Parathyroid adenoma (tissue), 2 donors: ENCODE measurements around the gene SRGAP1.

Experiments
- H2AFZ ChIP-seq: fragments of 300-600 bp; sonication (generic); one replicate; pipeline ENCODE4 v1.7.0; 2017; ENCODE audit warnings: antibody characterized with exemption, mild to moderate bottlenecking
- H3K27ac ChIP-seq: fragments of 300-600 bp; sonication (generic); one replicate; pipeline ENCODE4 v1.7.0; 2017
- H3K27me3 ChIP-seq: fragments of 300-600 bp; sonication (generic); one replicate; pipeline ENCODE4 v1.7.0; 2017; ENCODE audit warnings: low read length; ENCODE audit not compliant: control insufficient read depth, insufficient read depth
- H3K36me3 ChIP-seq: fragments of 300-600 bp; sonication (generic); one replicate; pipeline ENCODE4 v1.7.0; 2017; ENCODE audit warnings: low read length; ENCODE audit not compliant: control insufficient read depth, insufficient read depth
- H3K4me1 ChIP-seq: fragments of 300-600 bp; sonication (generic); one replicate; pipeline ENCODE4 v1.7.0; 2017; ENCODE audit warnings: control low read depth
- H3K4me2 ChIP-seq: fragments of 300-600 bp; sonication (generic); one replicate; pipeline ENCODE4 v1.7.0; 2017; ENCODE audit warnings: low read length
- H3K4me3 ChIP-seq: fragments of 300-600 bp; sonication (generic); one replicate; pipeline ENCODE4 v1.7.0; 2017; ENCODE audit warnings: low read depth, low read length
- H3K79me2 ChIP-seq: fragments of 300-600 bp; sonication (generic); one replicate; pipeline ENCODE4 v1.7.0; 2017; ENCODE audit warnings: control low read depth
- H3K9ac ChIP-seq: fragments of 300-600 bp; sonication (generic); one replicate; pipeline ENCODE4 v1.7.0; 2017; ENCODE audit warnings: mild to moderate bottlenecking
- H3K9me3 ChIP-seq: fragments of 300-600 bp; sonication (generic); one replicate; pipeline ENCODE4 v1.7.0; 2017; ENCODE audit warnings: low read length; ENCODE audit not compliant: control insufficient read depth
- TF ChIP-seq, protein P1 (sequence below): fragments of 300-600 bp; sonication (generic); IDR thresholded peaks from one replicate; pipeline ENCODE4 v1.7.0; 2017; ENCODE audit warnings: antibody characterized with exemption, mild to moderate bottlenecking
- donor health status: primary hyperparathyroidism.

SRGAP1 gene

DNA sequence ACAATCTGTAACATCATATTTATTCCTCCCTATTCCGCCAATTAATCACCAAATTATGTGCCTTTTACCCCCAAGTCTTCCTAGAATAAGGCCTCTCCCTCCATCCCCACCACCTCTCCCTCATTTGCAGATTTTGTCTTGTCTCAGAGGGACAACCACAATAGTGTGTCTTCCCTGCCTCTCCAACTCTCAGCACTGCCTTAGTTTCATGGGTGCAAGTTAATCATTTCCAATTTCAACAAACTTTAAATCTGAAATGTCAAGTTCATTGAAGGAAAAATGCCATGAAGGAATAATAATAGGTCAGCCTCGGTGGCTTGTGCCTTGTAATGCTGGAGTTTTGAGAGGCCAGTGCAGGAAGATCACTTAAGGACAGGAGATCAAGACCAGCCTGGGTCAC is 33.2 kb upstream of the SRGAP1 start:
- H3K27me3 ChIP-seq, result no peaks in the 10 kb centered on the region
- no peak overlapping the region for H2AFZ ChIP-seq
- H3K4me2 ChIP-seq, result no peak overlapping the region
- H3K27ac ChIP-seq, result no peak overlapping the region
- no peaks in the 10 kb centered on the region for H3K79me2 ChIP-seq
- H3K4me3 ChIP-seq, result no peak overlapping the region
- no peaks in the 10 kb centered on the region for H3K9me3 ChIP-seq
- H3K9ac ChIP-seq, result no peak overlapping the region
- TF ChIP-seq, protein P1, sequence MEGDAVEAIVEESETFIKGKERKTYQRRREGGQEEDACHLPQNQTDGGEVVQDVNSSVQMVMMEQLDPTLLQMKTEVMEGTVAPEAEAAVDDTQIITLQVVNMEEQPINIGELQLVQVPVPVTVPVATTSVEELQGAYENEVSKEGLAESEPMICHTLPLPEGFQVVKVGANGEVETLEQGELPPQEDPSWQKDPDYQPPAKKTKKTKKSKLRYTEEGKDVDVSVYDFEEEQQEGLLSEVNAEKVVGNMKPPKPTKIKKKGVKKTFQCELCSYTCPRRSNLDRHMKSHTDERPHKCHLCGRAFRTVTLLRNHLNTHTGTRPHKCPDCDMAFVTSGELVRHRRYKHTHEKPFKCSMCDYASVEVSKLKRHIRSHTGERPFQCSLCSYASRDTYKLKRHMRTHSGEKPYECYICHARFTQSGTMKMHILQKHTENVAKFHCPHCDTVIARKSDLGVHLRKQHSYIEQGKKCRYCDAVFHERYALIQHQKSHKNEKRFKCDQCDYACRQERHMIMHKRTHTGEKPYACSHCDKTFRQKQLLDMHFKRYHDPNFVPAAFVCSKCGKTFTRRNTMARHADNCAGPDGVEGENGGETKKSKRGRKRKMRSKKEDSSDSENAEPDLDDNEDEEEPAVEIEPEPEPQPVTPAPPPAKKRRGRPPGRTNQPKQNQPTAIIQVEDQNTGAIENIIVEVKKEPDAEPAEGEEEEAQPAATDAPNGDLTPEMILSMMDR, result no peak
- no peaks in the 10 kb centered on the region for H3K36me3 ChIP-seq
- no peaks in the 10 kb centered on the region for H3K4me1 ChIP-seq

DNA sequence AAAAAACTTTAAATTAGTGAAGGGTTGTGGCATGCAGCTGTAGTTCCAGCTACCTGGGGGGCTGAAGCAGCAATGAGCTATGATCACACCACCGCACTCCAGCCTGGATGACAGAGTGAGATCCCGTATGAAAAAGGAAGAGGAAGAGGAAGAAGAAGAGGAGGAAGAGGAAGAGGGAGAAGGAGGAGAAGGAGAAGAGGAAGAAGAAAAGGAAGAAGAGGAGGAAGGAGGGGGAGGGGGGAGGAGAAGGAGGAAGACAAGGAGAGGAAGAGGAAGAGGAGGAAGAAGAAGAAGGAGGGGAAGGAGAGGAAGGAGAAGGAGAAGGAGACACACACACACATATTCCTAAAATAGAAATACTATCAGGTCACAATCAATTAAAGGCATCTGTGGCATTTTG is 32.7 kb upstream of the SRGAP1 start:
- Histone ChIP-seq H3K79me2 (no peaks in the 10 kb centered on the region), H3K27me3 (no peaks in the 10 kb centered on the region), H3K9ac (no peak overlapping the region), H3K9me3 (no peaks in the 10 kb centered on the region), H3K4me3 (no peak overlapping the region), H3K36me3 (no peaks in the 10 kb centered on the region), H3K4me1 (no peaks in the 10 kb centered on the region), H3K27ac (no peak overlapping the region), H3K4me2 (no peak overlapping the region), H2AFZ (no peak overlapping the region)
- TF ChIP-seq, protein P1, result no peak

DNA sequence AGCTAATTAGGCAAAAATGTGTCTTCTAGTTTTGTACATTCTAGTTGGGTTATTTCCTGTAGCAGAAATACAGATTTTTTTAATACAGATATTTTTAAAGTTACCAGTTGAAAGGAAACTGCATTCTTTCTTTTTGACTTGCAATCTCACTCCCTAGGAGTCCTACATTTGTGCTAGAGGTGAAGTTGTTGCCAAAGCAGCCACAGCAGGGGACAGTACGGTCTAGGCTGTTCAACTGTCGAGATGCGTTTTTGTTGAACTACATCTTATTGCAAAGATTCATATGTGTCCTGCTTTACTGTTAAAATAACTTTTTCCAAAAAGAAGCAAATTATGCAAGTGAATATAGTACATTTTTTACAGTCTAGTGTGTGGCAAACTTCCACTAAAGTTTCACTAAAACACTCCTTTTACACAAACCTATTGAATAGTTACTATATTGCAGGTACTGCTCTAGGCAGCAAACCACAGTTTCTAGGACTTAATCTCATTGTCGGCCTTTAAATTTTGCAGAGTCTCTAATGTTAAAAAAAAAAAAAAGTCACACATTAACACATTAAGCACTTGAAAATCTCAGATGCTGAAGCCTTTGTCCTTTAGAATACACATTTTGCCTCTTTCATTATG is 30.2 kb upstream of the SRGAP1 start:
- TF ChIP-seq, protein P1, result no peak
- no peaks in the 10 kb centered on the region for H3K27me3 ChIP-seq
- no peak overlapping the region for H3K27ac ChIP-seq
- H3K4me2 ChIP-seq, result no peak overlapping the region
- no peak overlapping the region for H3K4me3 ChIP-seq
- no peaks in the 10 kb centered on the region for H3K4me1 ChIP-seq
- H3K9ac ChIP-seq, result no peak overlapping the region
- no peak overlapping the region for H2AFZ ChIP-seq
- H3K79me2 ChIP-seq, result no peaks in the 10 kb centered on the region
- no peaks in the 10 kb centered on the region for H3K36me3 ChIP-seq
- no peaks in the 10 kb centered on the region for H3K9me3 ChIP-seq

DNA sequence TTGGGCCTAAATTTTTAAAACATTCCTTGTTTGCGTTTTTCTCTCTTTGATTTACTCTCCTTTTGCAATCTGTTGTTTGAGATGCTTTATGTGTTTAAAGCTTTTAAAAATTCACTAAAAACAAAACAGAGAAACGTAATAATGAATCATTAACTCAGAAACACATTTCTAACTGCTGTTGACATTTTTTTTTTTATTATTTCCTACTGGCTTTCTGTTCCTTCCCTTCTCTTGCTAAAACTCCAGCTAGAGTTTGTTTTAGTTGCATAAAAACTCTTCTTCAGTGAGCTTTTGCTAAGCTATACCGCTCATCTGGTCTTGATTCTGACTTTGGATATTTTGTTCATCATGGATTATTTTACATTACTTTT is 29.0 kb upstream of the SRGAP1 start:
- no peaks in the 10 kb centered on the region for H3K9me3 ChIP-seq
- no peak overlapping the region for H3K27ac ChIP-seq
- no peaks in the 10 kb centered on the region for H3K36me3 ChIP-seq
- H3K4me3 ChIP-seq, result no peak overlapping the region
- no peaks in the 10 kb centered on the region for H3K4me1 ChIP-seq
- H3K9ac ChIP-seq, result no peak overlapping the region
- H3K79me2 ChIP-seq, result no peaks in the 10 kb centered on the region
- H3K27me3 ChIP-seq, result no peaks in the 10 kb centered on the region
- no peak overlapping the region for H2AFZ ChIP-seq
- TF ChIP-seq, protein P1, result no peak
- H3K4me2 ChIP-seq, result no peak overlapping the region

DNA sequence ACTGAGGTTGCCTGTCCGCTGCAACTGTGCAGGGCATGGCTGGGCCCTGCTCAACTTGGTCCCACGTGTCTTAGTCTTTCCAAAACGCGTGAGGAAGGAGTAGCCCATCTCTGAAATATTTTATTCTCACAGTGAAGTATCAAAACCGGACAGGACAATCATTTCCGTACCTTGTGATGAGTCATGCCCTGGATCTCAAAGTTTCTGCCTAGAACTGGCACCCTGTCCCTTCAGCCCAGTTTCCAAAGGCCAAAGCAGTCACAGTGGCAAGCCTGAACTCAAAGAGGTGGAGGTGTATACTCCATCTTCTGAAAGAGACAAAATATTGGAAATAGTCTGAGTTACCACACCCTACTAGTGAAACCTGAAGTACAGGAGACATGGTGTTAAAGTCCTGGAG is 28.5 kb upstream of the SRGAP1 start:
- Histone ChIP-seq H2AFZ (no peak overlapping the region), H3K9me3 (no peaks in the 10 kb centered on the region), H3K4me3 (no peak overlapping the region), H3K27me3 (no peaks in the 10 kb centered on the region), H3K36me3 (no peaks in the 10 kb centered on the region), H3K27ac (no peak overlapping the region), H3K9ac (no peak overlapping the region), H3K4me1 (no peaks in the 10 kb centered on the region), H3K79me2 (no peaks in the 10 kb centered on the region), H3K4me2 (no peak overlapping the region)
- TF ChIP-seq, protein P1, result no peak
